ENCODE results near the gene CEP89. TPM values are rescaled to one million over a fixed set of nuclear protein-coding genes. Genes with fewer than 3 reads are reported as not detected.
"Not testable (repeated sequence)": the region's sequence is repeated elsewhere in the genome, so short reads cannot be mapped to it uniquely, and the experiment has no call there.

The CEP89 gene
- total and polyA plus RNA-seq, 4 donors, result 4.4 to 22.6 (median 16.0) TPM

GRCh38 chr19:32977280-32977679 lies 5.5 kb upstream of the CEP89 start:
- no peak overlapping the region for H3K4me3 ChIP-seq (ENCODE audit: low read length in 2 of 2)
- intact Hi-C loops (cut with DNase I), result loop anchor here (10.0 kb wide), 4 partner anchors 108 to 548 kb away; partner anchors contain the start of genes ANKRD27 (in 1 of the 2), GPATCH1 (in 1 of the 2), PEPD (in 1 of the 2) and RGS9BP (in 1 of the 2)
- no peaks in the 10 kb centered on the region for H3K27me3 ChIP-seq (ENCODE audit: control insufficient read depth in 1 of 2, insufficient read depth in 2 of 2, low read length in 1 of 2)
- no peaks in the 10 kb centered on the region for H3K9me3 ChIP-seq (ENCODE audit: control insufficient read depth, low read length)
- H3K27ac ChIP-seq (ENCODE audit: low read depth in 1 of 2, low read length in 2 of 2), result no peak overlapping the region
- H3K36me3 ChIP-seq (ENCODE audit: control insufficient read depth in 1 of 2, insufficient read depth in 2 of 2, low read length in 1 of 2), result no peaks in the 10 kb centered on the region
- no peak for ATAC-seq (ENCODE audit: low FRiP score)
- no peak for DNase-seq
- no peaks in the 10 kb centered on the region for H3K4me1 ChIP-seq (ENCODE audit: control insufficient read depth in 1 of 2, insufficient read depth in 2 of 2, low read length in 2 of 2)
- WGBS, 2 donors, result 77 to 86% methylated on average over 7 of the region's 7 CpGs

DNA sequence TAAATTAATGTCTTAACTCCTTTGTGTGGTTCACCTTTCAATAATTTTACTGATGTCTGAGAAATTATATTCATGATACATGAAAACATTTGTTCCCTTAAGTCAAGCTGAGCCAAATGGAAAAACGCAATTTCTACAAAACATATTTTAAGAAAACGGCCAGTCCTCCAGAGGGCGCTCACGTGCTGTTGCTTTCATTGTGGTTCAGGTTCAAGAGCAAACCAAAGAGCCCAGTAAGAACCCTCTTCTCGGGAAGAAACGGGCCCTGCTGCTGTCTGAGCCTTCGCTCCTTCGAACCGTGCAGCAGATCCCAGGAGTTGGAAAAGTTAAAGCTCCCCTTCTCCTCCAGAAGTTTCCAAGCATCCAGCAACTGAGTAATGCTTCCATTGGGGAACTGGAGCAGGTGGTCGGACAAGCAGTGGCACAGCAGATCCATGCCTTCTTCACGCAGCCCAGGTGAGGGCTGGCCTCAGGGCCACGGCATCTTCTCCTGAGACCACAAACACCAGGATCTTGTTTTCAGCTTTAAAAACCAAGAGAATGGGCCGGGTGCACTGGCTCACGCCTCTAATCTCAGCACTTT lies 4.6 kb upstream of the CEP89 start:
- no peaks in the 10 kb centered on the region for H3K4me1 ChIP-seq (ENCODE audit: control insufficient read depth in 1 of 2, insufficient read depth in 2 of 2, low read length in 2 of 2)
- no peaks in the 10 kb centered on the region for H3K27me3 ChIP-seq (ENCODE audit: control insufficient read depth in 1 of 2, insufficient read depth in 2 of 2, low read length in 1 of 2)
- H3K36me3 ChIP-seq (ENCODE audit: control insufficient read depth in 1 of 2, insufficient read depth in 2 of 2, low read length in 1 of 2), result no peaks in the 10 kb centered on the region
- no peak overlapping the region for H3K27ac ChIP-seq (ENCODE audit: low read depth in 1 of 2, low read length in 2 of 2)
- no peaks in the 10 kb centered on the region for H3K9me3 ChIP-seq (ENCODE audit: control insufficient read depth, low read length)
- DNase-seq (peak; percentile 79 to 85), ATAC-seq (ENCODE audit: low FRiP score) (no peak)
- 46 to 47% methylated on average over 14 of the region's 14 CpGs for WGBS, 2 donors
- intact Hi-C loops (cut with DNase I), result loop anchor here (10.0 kb wide), 4 partner anchors 108 to 548 kb away; partner anchors contain the start of genes ANKRD27 (in 1 of the 2), GPATCH1 (in 1 of the 2), PEPD (in 1 of the 2) and RGS9BP (in 1 of the 2)
- H3K4me3 ChIP-seq (ENCODE audit: low read length in 2 of 2), result no peak overlapping the region

- Histone ChIP-seq H3K27ac (ENCODE audit: low read depth in 1 of 2, low read length in 2 of 2) (no peak overlapping the region), H3K27me3 (ENCODE audit: control insufficient read depth in 1 of 2, insufficient read depth in 2 of 2, low read length in 1 of 2) (no peaks in the 10 kb centered on the region), H3K9me3 (ENCODE audit: control insufficient read depth, low read length) (no peaks in the 10 kb centered on the region), H3K36me3 (ENCODE audit: control insufficient read depth in 1 of 2, insufficient read depth in 2 of 2, low read length in 1 of 2) (peaks cover 0 to 6% of the 10 kb centered on the region in 2 donors), H3K4me1 (ENCODE audit: control insufficient read depth in 1 of 2, insufficient read depth in 2 of 2, low read length in 2 of 2) (no peaks in the 10 kb centered on the region), H3K4me3 (ENCODE audit: low read length in 2 of 2) (peak overlapping the region; percentile 74 to 78)
- 19 to 21% methylated on average over 21 of the region's 21 CpGs for WGBS, 2 donors
- intact Hi-C loops (cut with DNase I), result loop anchor here (5.0 to 10.0 kb wide), 5 partner anchors 111 to 554 kb away; partner anchors contain the start of genes GPATCH1 (in 2 of the 2), ANKRD27 (in 1 of the 2), PEPD (in 1 of the 2) and RGS9BP (in 1 of the 2)
- DNase-seq (no peak), ATAC-seq (ENCODE audit: low FRiP score) (no peak)
Observed at GRCh38 chr19:32971012-32971595, 654 bp downstream of the CEP89 start.

DNA sequence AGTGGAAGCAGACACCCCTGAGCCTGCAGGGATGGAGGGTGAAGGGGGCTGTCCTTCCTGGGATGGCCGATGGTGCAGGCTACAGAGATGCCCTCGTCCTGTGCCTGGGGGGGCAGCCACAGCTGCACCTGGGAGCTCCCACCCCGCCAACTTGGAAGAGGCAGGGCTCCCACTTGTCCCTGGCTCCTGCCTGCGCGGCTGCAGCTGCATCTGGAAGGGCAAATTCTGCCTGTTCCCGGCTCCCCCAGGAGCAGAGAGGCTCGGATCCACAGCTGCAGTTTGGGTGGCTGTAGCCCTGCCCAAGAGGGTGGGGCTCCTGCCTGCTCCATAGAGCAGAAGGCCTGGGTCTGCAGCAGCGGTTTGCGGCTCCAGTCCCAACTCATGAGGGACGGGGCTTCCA lies 2.2 kb downstream of the CEP89 start:
- Histone ChIP-seq H3K9me3 (ENCODE audit: control insufficient read depth, low read length) (no peaks in the 10 kb centered on the region), H3K27me3 (ENCODE audit: control insufficient read depth in 1 of 2, insufficient read depth in 2 of 2, low read length in 1 of 2) (no peaks in the 10 kb centered on the region), H3K36me3 (ENCODE audit: control insufficient read depth in 1 of 2, insufficient read depth in 2 of 2, low read length in 1 of 2) (peaks cover 0 to 6% of the 10 kb centered on the region in 2 donors), H3K4me1 (ENCODE audit: control insufficient read depth in 1 of 2, insufficient read depth in 2 of 2, low read length in 2 of 2) (no peaks in the 10 kb centered on the region), H3K27ac (ENCODE audit: low read depth in 1 of 2, low read length in 2 of 2) (no peak overlapping the region), H3K4me3 (ENCODE audit: low read length in 2 of 2) (no peak overlapping the region)
- WGBS, 2 donors, result 91 to 92% methylated on average over 10 of the region's 10 CpGs
- no peak for DNase-seq
- no peak for ATAC-seq (ENCODE audit: low FRiP score)
- intact Hi-C loops (cut with DNase I), result loop anchor here in 1 of 2 donors (5.0 kb wide), 1 partner anchor 387 kb away; the partner anchor contains the start of gene PDCD5

DNA sequence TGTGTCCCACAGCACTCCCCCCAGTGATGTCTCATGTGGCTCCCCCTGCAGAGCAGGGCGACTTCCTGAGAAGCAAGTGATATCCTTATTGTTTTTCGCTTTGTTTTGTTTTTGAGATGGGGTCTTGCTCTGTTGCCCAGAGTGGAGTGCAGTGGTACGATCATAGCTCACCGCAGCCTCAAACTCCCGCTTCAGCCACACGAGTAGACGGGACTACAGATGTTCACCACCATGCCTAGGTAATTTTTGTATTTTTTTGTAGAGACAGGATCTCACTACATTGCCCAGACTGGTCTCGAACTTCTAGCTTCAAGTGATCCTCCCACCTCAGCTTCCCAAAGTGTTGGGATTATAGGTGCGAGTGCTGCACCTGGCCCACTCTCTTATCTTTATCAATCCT lies 5.0 kb downstream of the CEP89 start:
- DNase-seq (no peak), ATAC-seq (ENCODE audit: low FRiP score) (no peak)
- H3K27me3 ChIP-seq (ENCODE audit: control insufficient read depth in 1 of 2, insufficient read depth in 2 of 2, low read length in 1 of 2), result no peaks in the 10 kb centered on the region
- no peak overlapping the region for H3K4me3 ChIP-seq (ENCODE audit: low read length in 2 of 2)
- H3K4me1 ChIP-seq (ENCODE audit: control insufficient read depth in 1 of 2, insufficient read depth in 2 of 2, low read length in 2 of 2), result no peaks in the 10 kb centered on the region
- no peak overlapping the region for H3K27ac ChIP-seq (ENCODE audit: low read depth in 1 of 2, low read length in 2 of 2)
- 93 to 95% methylated on average over 9 of the region's 9 CpGs for WGBS, 2 donors
- intact Hi-C loops (cut with DNase I), result loop anchor here in 1 of 2 donors (5.0 kb wide), 1 partner anchor 384 kb away; the partner anchor contains the start of gene PDCD5
- no peaks in the 10 kb centered on the region for H3K9me3 ChIP-seq (ENCODE audit: control insufficient read depth, low read length)
- H3K36me3 ChIP-seq (ENCODE audit: control insufficient read depth in 1 of 2, insufficient read depth in 2 of 2, low read length in 1 of 2), result peaks cover 2 to 8% of the 10 kb centered on the region in 2 donors

DNA sequence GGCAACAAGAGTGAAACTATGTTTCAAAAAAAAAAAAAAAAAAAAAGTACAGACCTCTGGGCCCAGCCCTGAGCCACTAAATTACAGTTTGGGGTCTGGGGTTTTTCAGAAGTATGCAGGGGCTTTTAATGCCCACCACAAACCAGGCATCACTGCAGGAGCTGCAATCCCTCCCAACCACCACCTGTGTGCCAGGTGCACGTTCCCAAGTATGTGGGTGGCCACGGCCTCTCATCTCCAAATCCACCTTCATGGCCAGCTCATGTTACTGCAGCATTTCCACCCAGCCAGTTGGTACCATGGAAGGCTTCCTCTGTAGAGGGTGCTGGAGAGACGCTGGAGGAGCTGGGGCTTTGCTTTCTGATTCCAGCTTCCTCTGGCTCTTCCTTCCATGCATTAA lies 26.5 kb downstream of the CEP89 start:
- H3K27me3 ChIP-seq (ENCODE audit: control insufficient read depth in 1 of 2, insufficient read depth in 2 of 2, low read length in 1 of 2), result no peaks in the 10 kb centered on the region
- ATAC-seq (ENCODE audit: low FRiP score), result no peak
- intact Hi-C loops (cut with DNase I), result no loop called here

DNA sequence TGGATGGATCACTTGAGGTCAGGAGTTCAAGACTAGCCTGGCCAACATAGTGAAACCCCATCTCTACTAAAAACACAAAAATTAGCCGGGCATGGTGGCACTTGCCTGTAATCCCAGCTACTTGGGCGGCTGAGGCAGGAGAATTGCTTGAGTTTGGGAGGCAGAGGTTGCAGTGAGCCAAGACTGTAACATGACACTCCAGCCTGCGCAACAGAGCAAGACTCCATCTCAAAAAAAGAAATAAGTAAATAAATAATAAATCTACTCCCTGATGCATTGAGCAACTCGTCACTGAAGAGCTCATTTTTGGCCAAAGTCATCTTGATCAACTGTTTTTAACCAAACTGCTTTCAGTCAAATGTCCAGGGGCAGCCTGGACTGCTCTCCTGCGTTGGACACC lies 30.5 kb downstream of the CEP89 start:
- H3K27me3 ChIP-seq (ENCODE audit: control insufficient read depth in 1 of 2, insufficient read depth in 2 of 2, low read length in 1 of 2); ATAC-seq (ENCODE audit: low FRiP score); H3K4me1 ChIP-seq (ENCODE audit: control insufficient read depth in 1 of 2, insufficient read depth in 2 of 2, low read length in 2 of 2); H3K27ac ChIP-seq (ENCODE audit: low read depth in 1 of 2, low read length in 2 of 2); H3K4me3 ChIP-seq (ENCODE audit: low read length in 2 of 2); DNase-seq; H3K9me3 ChIP-seq (ENCODE audit: control insufficient read depth, low read length); intact Hi-C loops (cut with DNase I): not testable (repeated sequence)
- H3K36me3 ChIP-seq (ENCODE audit: control insufficient read depth in 1 of 2, insufficient read depth in 2 of 2, low read length in 1 of 2), result peaks cover 2 to 11% of the 10 kb centered on the region in 2 donors
- WGBS, 2 donors, result 90 to 92% methylated on average over 5 of the region's 5 CpGs

More for the DNA sequence above, 26.5 kb downstream of the CEP89 start:
- Histone ChIP-seq H3K4me1 (ENCODE audit: control insufficient read depth in 1 of 2, insufficient read depth in 2 of 2, low read length in 2 of 2) (no peaks in the 10 kb centered on the region), H3K27ac (ENCODE audit: low read depth in 1 of 2, low read length in 2 of 2) (no peak overlapping the region), H3K4me3 (ENCODE audit: low read length in 2 of 2) (no peak overlapping the region), H3K36me3 (ENCODE audit: control insufficient read depth in 1 of 2, insufficient read depth in 2 of 2, low read length in 1 of 2) (peaks cover 4 to 8% of the 10 kb centered on the region in 2 donors), H3K9me3 (ENCODE audit: control insufficient read depth, low read length) (no peaks in the 10 kb centered on the region)
- WGBS, 2 donors, result 60 to 73% methylated on average over 3 of the region's 3 CpGs
- DNase-seq, result no peak

DNA sequence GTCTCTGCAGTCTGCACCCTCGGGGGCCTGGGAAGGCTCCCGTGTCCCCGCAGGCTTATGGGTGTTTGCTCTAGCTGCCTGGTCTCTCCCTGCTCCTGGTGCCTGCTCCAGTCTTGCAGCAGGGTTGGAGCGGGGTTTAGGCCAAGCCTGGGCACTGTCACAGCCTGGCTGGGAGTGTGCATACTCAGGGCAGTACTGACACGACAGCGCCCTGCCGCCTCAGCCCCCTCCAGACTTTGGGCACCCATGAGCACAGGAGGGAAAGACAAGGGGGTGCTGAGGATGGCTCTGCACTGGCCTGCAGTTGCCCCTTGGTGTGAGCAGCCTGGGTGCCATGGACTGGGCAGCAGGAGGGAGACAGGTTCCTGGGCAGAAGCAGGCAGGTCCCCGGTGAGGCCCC lies 35.7 kb downstream of the CEP89 start:
- intact Hi-C loops (cut with DNase I), result no loop called here
- Histone ChIP-seq H3K27ac (ENCODE audit: low read depth in 1 of 2, low read length in 2 of 2) (no peak overlapping the region), H3K4me3 (ENCODE audit: low read length in 2 of 2) (no peak overlapping the region), H3K27me3 (ENCODE audit: control insufficient read depth in 1 of 2, insufficient read depth in 2 of 2, low read length in 1 of 2) (no peaks in the 10 kb centered on the region), H3K9me3 (ENCODE audit: control insufficient read depth, low read length) (no peaks in the 10 kb centered on the region), H3K4me1 (ENCODE audit: control insufficient read depth in 1 of 2, insufficient read depth in 2 of 2, low read length in 2 of 2) (no peaks in the 10 kb centered on the region), H3K36me3 (ENCODE audit: control insufficient read depth in 1 of 2, insufficient read depth in 2 of 2, low read length in 1 of 2) (peaks cover 2 to 5% of the 10 kb centered on the region in 2 donors)
- ATAC-seq (ENCODE audit: low FRiP score) (peak; percentile 52), DNase-seq (peak in 1 of 2 donors; percentile 64)
- 95 to 96% methylated on average over 8 of the region's 8 CpGs for WGBS, 2 donors
